PC-9 (cell line): ENCODE measurements around the gene PDE10A. TPM values are rescaled to one million over a fixed set of nuclear protein-coding genes. Genes with fewer than 3 reads are reported as not detected.

ENCODE experiments used
- BruUV-seq: library from RNA; stranded (reverse); fragments of 400-500 nt; replicated peaks from 2 replicates; lab custom pipeline; 2021; lab: Mats Ljungman, UMichigan
- CTCF ChIA-PET: fragments of 300-600 bp; sonication (Branson Sonifier 250); formaldehyde crosslinking; loops from one replicate; lab custom pipeline; 2022; ENCODE audit warnings: antibody characterized with exemption; lab: Charles Lee
- POLR2A ChIA-PET: fragments of 300-600 bp; sonication (Branson Sonifier 250); formaldehyde crosslinking; loops from one replicate; lab custom pipeline; 2022; ENCODE audit warnings: antibody characterized with exemption; ENCODE audit not compliant: unreplicated experiment; lab: Charles Lee
- DNase-seq, 2 experiments: peaks; one replicate each; pipeline versions ENCODE4 v3.0.0 to v3.0.0-alpha.2; 2015 to 2022; ENCODE audit warnings: mixed read lengths in 1 of 2
- H2AFZ ChIP-seq: fragments of 200-600 bp; sonication (generic); 2 replicates; pipeline ENCODE4 v1.8.1; 2017; ENCODE audit warnings: antibody characterized with exemption
- H3F3A ChIP-seq: fragments of 200-600 bp; sonication (generic); 2 replicates; pipeline ENCODE4 v1.8.1; 2017; ENCODE audit warnings: antibody characterized with exemption, mild to moderate bottlenecking, low read depth; ENCODE audit not compliant: insufficient read depth
- H3K27ac ChIP-seq: fragments of 200-600 bp; sonication (generic); 2 replicates; pipeline ENCODE4 v1.6.1; 2016; ENCODE audit warnings: mixed run types
- H3K27me3 ChIP-seq: fragments of 200-600 bp; sonication (generic); 2 replicates; pipeline ENCODE4 v1.6.1; 2016; ENCODE audit warnings: low read depth, mixed run types; ENCODE audit not compliant: insufficient read depth
- H3K36me3 ChIP-seq: fragments of 200-600 bp; sonication (generic); 2 replicates; pipeline ENCODE4 v1.6.1; 2016; ENCODE audit warnings: low read depth, mixed run types
- H3K4me1 ChIP-seq: fragments of 200-600 bp; sonication (generic); replicated peaks from 2 replicates; pipeline ENCODE4 v1.6.1; 2016; ENCODE audit warnings: mixed run types; ENCODE audit not compliant: insufficient read depth
- H3K4me2 ChIP-seq: fragments of 200-600 bp; sonication (generic); 2 replicates; pipeline ENCODE4 v1.6.1; 2017; ENCODE audit warnings: mixed run types
- H3K4me3 ChIP-seq: fragments of 200-600 bp; sonication (generic); 2 replicates; pipeline ENCODE4 v1.6.1; 2016; ENCODE audit warnings: mixed run types
- H3K79me2 ChIP-seq: fragments of 200-600 bp; sonication (generic); 2 replicates; pipeline ENCODE4 v1.6.1; 2017; ENCODE audit warnings: low read depth, mixed run types
- H3K9me2 ChIP-seq: fragments of 200-600 bp; sonication (generic); 2 replicates; pipeline ENCODE4 v1.8.1; 2017; ENCODE audit warnings: mild to moderate bottlenecking; ENCODE audit not compliant: insufficient read depth
- H3K9me3 ChIP-seq: fragments of 200-600 bp; sonication (generic); 2 replicates; pipeline ENCODE4 v1.8.1; 2016; ENCODE audit warnings: low read depth; ENCODE audit not compliant: insufficient read depth
- H4K20me1 ChIP-seq: fragments of 200-600 bp; sonication (generic); 2 replicates; pipeline ENCODE4 v1.8.1; 2017; ENCODE audit not compliant: insufficient read depth
- EZH2 ChIP-seq: fragments of 200-600 bp; sonication (generic); IDR thresholded peaks from 2 replicates; pipeline ENCODE4 v1.8.0; 2017; ENCODE audit warnings: antibody characterized with exemption, low read depth
- intact Hi-C: fragments of 100-400 bp; cut with micrococcal nuclease; formaldehyde crosslinking; loops from one replicate; pipeline ENCODE4 v1.10.0; 2022; ENCODE audit not compliant: unreplicated experiment
- total RNA-seq: library from RNA; stranded (reverse); gene quantifications from 2 replicates; pipeline ENCODE4 v1.2.3, GENCODE V29; 2021
- TF ChIP-seq, protein P1 (sequence below): fragments of 200-600 bp; sonication (generic); conservative IDR thresholded peaks from 2 replicates; pipeline ENCODE4 v1.6.1; 2017; ENCODE audit warnings: mixed run types, antibody characterized with exemption, mild to moderate bottlenecking, moderate library complexity

PDE10A gene
- total RNA-seq, 1 experiment from 2014 or later, result not detected

DNA sequence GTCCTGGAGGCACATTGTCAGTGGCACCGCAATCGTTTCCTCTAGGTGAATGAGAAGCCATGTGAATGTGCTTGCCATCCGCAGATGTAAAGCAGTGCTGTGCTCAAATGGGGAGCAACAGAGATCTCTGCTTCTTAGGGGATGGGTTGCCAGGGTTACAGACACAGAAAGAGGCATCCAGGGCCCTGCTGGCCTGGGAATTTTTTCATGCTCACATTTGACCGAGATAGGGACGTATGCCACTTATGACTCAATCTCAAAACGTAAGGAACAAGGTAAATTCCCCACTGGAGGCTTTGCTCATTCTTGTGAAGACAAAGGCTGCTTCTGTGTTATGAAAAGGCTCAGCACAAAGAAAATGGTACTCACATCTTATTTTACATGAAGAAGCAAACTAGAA lies 364.6 kb downstream of the PDE10A start:
- intact Hi-C loops, result no loop called here
- no peaks in the 10 kb centered on the region for H3K9me3 ChIP-seq
- no peak overlapping the region for H3K27ac ChIP-seq
- no peaks in the 10 kb centered on the region for H3K4me1 ChIP-seq
- no peak for DNase-seq
- POLR2A ChIA-PET, result no interaction called here
- H3K36me3 ChIP-seq, result no peaks in the 10 kb centered on the region
- no peaks in the 10 kb centered on the region for H4K20me1 ChIP-seq
- H3K79me2 ChIP-seq, result no peaks in the 10 kb centered on the region
- H3K4me3 ChIP-seq, result no peak overlapping the region
- peaks cover 67% of the 10 kb centered on the region for H3K27me3 ChIP-seq
- CTCF ChIA-PET, result no interaction called here
- no peaks in the 10 kb centered on the region for H3K9me2 ChIP-seq
- TF ChIP-seq EZH2, result no peak
- TF ChIP-seq, protein P1, sequence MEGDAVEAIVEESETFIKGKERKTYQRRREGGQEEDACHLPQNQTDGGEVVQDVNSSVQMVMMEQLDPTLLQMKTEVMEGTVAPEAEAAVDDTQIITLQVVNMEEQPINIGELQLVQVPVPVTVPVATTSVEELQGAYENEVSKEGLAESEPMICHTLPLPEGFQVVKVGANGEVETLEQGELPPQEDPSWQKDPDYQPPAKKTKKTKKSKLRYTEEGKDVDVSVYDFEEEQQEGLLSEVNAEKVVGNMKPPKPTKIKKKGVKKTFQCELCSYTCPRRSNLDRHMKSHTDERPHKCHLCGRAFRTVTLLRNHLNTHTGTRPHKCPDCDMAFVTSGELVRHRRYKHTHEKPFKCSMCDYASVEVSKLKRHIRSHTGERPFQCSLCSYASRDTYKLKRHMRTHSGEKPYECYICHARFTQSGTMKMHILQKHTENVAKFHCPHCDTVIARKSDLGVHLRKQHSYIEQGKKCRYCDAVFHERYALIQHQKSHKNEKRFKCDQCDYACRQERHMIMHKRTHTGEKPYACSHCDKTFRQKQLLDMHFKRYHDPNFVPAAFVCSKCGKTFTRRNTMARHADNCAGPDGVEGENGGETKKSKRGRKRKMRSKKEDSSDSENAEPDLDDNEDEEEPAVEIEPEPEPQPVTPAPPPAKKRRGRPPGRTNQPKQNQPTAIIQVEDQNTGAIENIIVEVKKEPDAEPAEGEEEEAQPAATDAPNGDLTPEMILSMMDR, result no peak
- no peaks in the 10 kb centered on the region for H3F3A ChIP-seq
- no peak overlapping the region for H3K4me2 ChIP-seq
- no TSS peak for BruUV-seq
- no peak overlapping the region for H2AFZ ChIP-seq

DNA sequence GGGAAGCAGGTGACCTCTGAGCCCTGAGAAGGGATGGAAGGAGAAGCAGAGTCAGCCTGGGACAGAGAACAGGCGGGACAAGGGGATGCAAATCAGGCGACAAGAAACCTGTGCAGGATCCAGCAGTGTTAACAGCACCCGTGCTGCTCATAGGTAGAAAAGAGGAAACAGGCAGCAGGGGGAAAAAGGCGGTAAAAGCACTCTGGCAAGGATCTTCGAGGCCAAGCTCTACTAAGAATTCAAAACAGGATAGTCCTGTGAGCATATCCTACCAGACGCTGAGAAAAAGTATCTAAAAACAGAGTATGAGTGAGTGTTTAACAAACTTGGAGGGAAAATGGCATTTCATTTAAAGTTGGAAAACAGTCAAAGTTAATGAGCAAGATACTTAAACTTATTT lies 370.4 kb downstream of the PDE10A start:
- no peaks in the 10 kb centered on the region for H3K36me3 ChIP-seq
- H3F3A ChIP-seq, result no peaks in the 10 kb centered on the region
- no peak for TF ChIP-seq EZH2
- TF ChIP-seq, protein P1, result no peak
- no TSS peak for BruUV-seq
- peaks cover 39% of the 10 kb centered on the region for H3K27me3 ChIP-seq
- no peak overlapping the region for H2AFZ ChIP-seq
- no peak overlapping the region for H3K27ac ChIP-seq
- no peaks in the 10 kb centered on the region for H3K9me3 ChIP-seq
- H3K4me1 ChIP-seq, result no peaks in the 10 kb centered on the region
- H3K4me2 ChIP-seq, result no peak overlapping the region
- CTCF ChIA-PET, result no interaction called here
- no peaks in the 10 kb centered on the region for H3K9me2 ChIP-seq
- no peaks in the 10 kb centered on the region for H4K20me1 ChIP-seq
- intact Hi-C loops, result no loop called here
- no peak overlapping the region for H3K4me3 ChIP-seq
- no peaks in the 10 kb centered on the region for H3K79me2 ChIP-seq
- POLR2A ChIA-PET, result no interaction called here
- DNase-seq, result no peak
